Vagina (tissue), 2 donors: ENCODE results near the gene SOCS3.

ENCODE experiments used
- CTCF ChIP-seq, 3 experiments: fragments of 450-650 bp in 2 of 3; fragments of 200-600 bp in 1 of 3; sonication (generic) in 1 of 3; IDR thresholded peaks; one replicate each; pipeline ENCODE4 v1.5.1; 2017 to 2019; ENCODE audit warnings: antibody characterized with exemption in 3 of 3, mild to moderate bottlenecking in 2 of 3, moderate library complexity in 2 of 3
- POLR2A ChIP-seq, 2 donors: fragments of 450-650 bp; IDR thresholded peaks; one replicate each; pipeline ENCODE4 v1.6.1; 2017; ENCODE audit warnings: antibody characterized with exemption in 2 of 2, mild to moderate bottlenecking in 2 of 2, moderate library complexity in 2 of 2

DNA sequence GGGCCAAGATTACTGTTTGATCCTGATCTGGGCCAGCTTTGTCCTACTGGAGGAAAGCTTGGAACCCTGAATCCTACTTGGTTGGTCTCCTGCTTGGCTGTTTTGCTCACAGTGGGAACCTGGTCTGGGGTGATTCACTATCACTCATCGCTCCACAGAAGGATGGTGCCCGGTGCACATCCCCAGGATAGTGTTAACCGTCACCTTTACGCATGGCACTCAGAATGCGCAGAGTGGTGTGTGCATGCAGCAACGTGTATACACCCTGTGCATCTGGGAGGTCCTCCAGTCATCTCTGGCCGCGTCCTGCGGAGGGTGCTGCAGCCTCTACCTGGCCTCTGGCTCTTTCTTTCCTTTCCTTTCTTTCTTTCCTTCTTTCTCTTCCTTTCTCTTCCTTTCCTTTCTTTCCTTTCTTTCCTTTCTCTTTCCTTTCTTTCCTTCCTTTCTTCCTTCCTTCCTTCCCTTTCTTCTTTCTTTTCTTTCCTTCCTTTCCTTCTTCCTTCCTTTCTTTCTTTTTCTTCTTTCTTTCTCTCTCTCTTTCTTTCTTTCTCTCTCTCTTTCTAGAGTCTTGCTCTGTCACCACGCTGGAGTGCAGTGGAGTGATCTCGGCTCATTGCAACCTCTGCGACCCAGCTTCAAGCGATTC is 13.1 kb downstream of the SOCS3 start:
- no peak for TF ChIP-seq POLR2A (IDR thresholded peaks at IDR 0.05)
- TF ChIP-seq CTCF (IDR thresholded peaks at IDR 0.05), result no peak
